Fibroblast of lung (primary cell): Measurements from ENCODE around the gene PITX3. TPM values are rescaled to one million over a fixed set of nuclear protein-coding genes. Genes with fewer than 3 reads are reported as not detected.

Experiments
- DNase-seq, 2 donors: peaks; one replicate each; pipeline versions ENCODE4 v3.0.0 to v3.0.0-alpha.2; 2010; ENCODE audit warnings: low read depth in 2 of 2
- H2AFZ ChIP-seq: 2 replicates; pipeline ENCODE4 v1.5.1; 2012; ENCODE audit warnings: low read length, control low read depth, inconsistent platforms
- H3K27ac ChIP-seq: 2 replicates; pipeline ENCODE4 v1.5.1; 2011; ENCODE audit warnings: low read length, control low read depth; ENCODE audit not compliant: insufficient read depth
- H3K27me3 ChIP-seq: 2 replicates; pipeline ENCODE4 v1.5.1; 2011; ENCODE audit warnings: mild to moderate bottlenecking, low read length; ENCODE audit not compliant: control insufficient read depth, insufficient read depth
- H3K36me3 ChIP-seq: 2 replicates; pipeline ENCODE4 v1.5.1; 2011; ENCODE audit warnings: low read length; ENCODE audit not compliant: control insufficient read depth, insufficient read depth
- H3K4me1 ChIP-seq: 2 replicates; pipeline ENCODE4 v1.5.1; 2011; ENCODE audit warnings: low read length; ENCODE audit not compliant: control insufficient read depth, insufficient read depth; ENCODE audit errors: extremely low read depth
- H3K4me2 ChIP-seq: 2 replicates; pipeline ENCODE4 v1.5.1; 2011; ENCODE audit warnings: low read length, control low read depth; ENCODE audit not compliant: insufficient read depth; ENCODE audit errors: extremely low read depth
- H3K4me3 ChIP-seq, 4 experiments: fragments of 200-600 bp in 1 of 4; sonication (generic) in 1 of 4; replicated peaks in 1 of 4; 2 replicates each; pipeline ENCODE4 v1.5.1; 2011 to 2016; ENCODE audit warnings: low read length in 4 of 4, low read depth in 3 of 4, mild to moderate bottlenecking in 3 of 4, control low read depth in 2 of 4, inconsistent platforms in 1 of 4, mixed read lengths in 1 of 4; ENCODE audit not compliant: insufficient read depth in 1 of 4; ENCODE audit errors: control extremely low read depth in 1 of 4
- H3K79me2 ChIP-seq: 2 replicates; pipeline ENCODE4 v1.5.1; 2012; ENCODE audit warnings: mild to moderate bottlenecking, low read length, inconsistent platforms; ENCODE audit not compliant: control insufficient read depth, insufficient read depth
- H3K9ac ChIP-seq: 2 replicates; pipeline ENCODE4 v1.5.1; 2011; ENCODE audit warnings: mild to moderate bottlenecking, low read length, control low read depth; ENCODE audit not compliant: insufficient read depth
- H3K9me3 ChIP-seq: 2 replicates; pipeline ENCODE4 v1.5.1; 2012; ENCODE audit warnings: low read depth, low read length; ENCODE audit not compliant: control insufficient read depth, insufficient read depth
- H4K20me1 ChIP-seq: 2 replicates; pipeline ENCODE4 v1.5.1; 2011; ENCODE audit warnings: low read length; ENCODE audit not compliant: control insufficient read depth, insufficient read depth; ENCODE audit errors: extremely low read depth
- EZH2 ChIP-seq: IDR thresholded peaks from 2 replicates; pipeline ENCODE4 v1.5.1; 2012; ENCODE audit warnings: low read length, control low read depth, mild to moderate bottlenecking; ENCODE audit errors: missing control alignments
- polyA plus RNA-seq, 2 donors: library from polyadenylated mRNA; depleted of rRNA in 1 of 2; stranded (reverse) in 1 of 2; unstranded in 1 of 2; fragments of >200 nt; gene quantifications; 2 replicates each; pipeline ENCODE4 v1.2.1, GENCODE V29; 2011 to 2012; ENCODE audit warnings: missing spikeins in 1 of 2
- total RNA-seq: library from RNA; depleted of rRNA; stranded (reverse); fragments of >200 nt; gene quantifications from 2 replicates; pipeline ENCODE4 v1.2.1, GENCODE V29; 2014
- TF ChIP-seq, protein P1 (sequence below), 2 donors: IDR thresholded peaks in 1 of 2; conservative IDR thresholded peaks in 1 of 2; 1 replicate in 1 of 2; 2 replicates in 1 of 2; pipeline ENCODE4 v1.5.1; 2011 to 2012; ENCODE audit warnings: low read length in 2 of 2, control low read depth in 1 of 2, inconsistent platforms in 1 of 2, low read depth in 1 of 2, mild to moderate bottlenecking in 1 of 2

The PITX3 gene
- total and polyA plus RNA-seq, 2 donors (not counting 1 experiment from before 2014, with no cell fraction given): not detected

DNA sequence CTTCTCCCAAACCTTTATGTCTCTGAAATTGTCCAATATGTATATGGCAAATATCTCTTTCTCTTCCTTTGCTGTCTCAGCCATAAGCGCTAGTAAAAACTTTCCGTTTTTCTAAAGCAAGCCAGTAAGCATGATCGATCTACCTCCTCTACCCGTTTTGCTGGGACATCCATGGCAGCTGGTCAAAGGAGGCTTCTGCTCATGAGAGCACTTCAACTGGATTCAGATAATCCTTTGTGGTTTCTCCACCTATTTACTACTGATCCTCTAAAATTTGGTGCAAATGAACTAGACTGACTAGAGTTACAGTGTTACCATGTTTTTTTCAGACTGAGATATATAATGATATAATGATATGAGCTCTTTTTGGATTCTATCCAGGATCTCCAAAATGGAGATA is 46.7 kb upstream of the PITX3 start:
- H3K4me2 ChIP-seq: no peak overlapping the region
- H3K4me3 ChIP-seq: no peak overlapping the region
- H3K79me2 ChIP-seq: peaks cover 44% of the 10 kb centered on the region
- H3K9me3 ChIP-seq: no peaks in the 10 kb centered on the region
- H3K9ac ChIP-seq: no peak overlapping the region
- H4K20me1 ChIP-seq: peaks cover 5% of the 10 kb centered on the region
- H2AFZ ChIP-seq: no peak overlapping the region
- TF ChIP-seq, protein P1, sequence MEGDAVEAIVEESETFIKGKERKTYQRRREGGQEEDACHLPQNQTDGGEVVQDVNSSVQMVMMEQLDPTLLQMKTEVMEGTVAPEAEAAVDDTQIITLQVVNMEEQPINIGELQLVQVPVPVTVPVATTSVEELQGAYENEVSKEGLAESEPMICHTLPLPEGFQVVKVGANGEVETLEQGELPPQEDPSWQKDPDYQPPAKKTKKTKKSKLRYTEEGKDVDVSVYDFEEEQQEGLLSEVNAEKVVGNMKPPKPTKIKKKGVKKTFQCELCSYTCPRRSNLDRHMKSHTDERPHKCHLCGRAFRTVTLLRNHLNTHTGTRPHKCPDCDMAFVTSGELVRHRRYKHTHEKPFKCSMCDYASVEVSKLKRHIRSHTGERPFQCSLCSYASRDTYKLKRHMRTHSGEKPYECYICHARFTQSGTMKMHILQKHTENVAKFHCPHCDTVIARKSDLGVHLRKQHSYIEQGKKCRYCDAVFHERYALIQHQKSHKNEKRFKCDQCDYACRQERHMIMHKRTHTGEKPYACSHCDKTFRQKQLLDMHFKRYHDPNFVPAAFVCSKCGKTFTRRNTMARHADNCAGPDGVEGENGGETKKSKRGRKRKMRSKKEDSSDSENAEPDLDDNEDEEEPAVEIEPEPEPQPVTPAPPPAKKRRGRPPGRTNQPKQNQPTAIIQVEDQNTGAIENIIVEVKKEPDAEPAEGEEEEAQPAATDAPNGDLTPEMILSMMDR (conservative IDR thresholded peaks at IDR 0.05 in 1 of 2, IDR thresholded peaks at IDR 0.05 in 1 of 2; ENCODE audit: low read depth in 1 of 2, low read length in 2 of 2): no peak
- no peak for TF ChIP-seq EZH2
- H3K27me3 ChIP-seq: no peaks in the 10 kb centered on the region
- no peaks in the 10 kb centered on the region for H3K4me1 ChIP-seq
- no peak for DNase-seq
- no peak overlapping the region for H3K27ac ChIP-seq
- no peaks in the 10 kb centered on the region for H3K36me3 ChIP-seq

DNA sequence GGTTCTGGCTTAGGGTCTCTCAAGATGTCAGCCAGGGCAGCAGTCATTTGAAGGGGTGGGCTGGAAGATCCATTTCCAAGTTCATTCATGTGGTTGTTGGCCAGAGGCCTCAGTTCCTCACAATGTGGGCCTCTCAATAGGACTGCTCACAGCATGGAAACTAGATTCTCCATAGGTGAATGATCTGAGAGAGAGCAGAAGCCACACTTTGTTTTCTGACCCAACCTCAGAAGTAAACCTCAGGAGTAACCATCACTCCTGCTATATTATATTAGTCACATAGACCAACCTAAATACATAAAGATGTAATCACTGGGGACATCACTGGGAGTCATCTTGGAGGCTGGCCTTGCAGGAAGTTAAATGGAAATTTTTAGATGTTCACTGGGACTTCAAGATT is 46.2 kb upstream of the PITX3 start:
- peaks cover 5% of the 10 kb centered on the region for H4K20me1 ChIP-seq
- no peak for TF ChIP-seq EZH2
- TF ChIP-seq, protein P1 (conservative IDR thresholded peaks at IDR 0.05 in 1 of 2, IDR thresholded peaks at IDR 0.05 in 1 of 2; ENCODE audit: low read depth in 1 of 2, low read length in 2 of 2): no peak
- no peak overlapping the region for H2AFZ ChIP-seq
- no peak overlapping the region for H3K27ac ChIP-seq
- H3K4me2 ChIP-seq: no peak overlapping the region
- no peak for DNase-seq
- no peaks in the 10 kb centered on the region for H3K36me3 ChIP-seq
- no peaks in the 10 kb centered on the region for H3K9me3 ChIP-seq
- H3K4me3 ChIP-seq: no peak overlapping the region
- no peaks in the 10 kb centered on the region for H3K4me1 ChIP-seq
- no peak overlapping the region for H3K9ac ChIP-seq
- H3K27me3 ChIP-seq: no peaks in the 10 kb centered on the region
- peaks cover 45% of the 10 kb centered on the region for H3K79me2 ChIP-seq

DNA sequence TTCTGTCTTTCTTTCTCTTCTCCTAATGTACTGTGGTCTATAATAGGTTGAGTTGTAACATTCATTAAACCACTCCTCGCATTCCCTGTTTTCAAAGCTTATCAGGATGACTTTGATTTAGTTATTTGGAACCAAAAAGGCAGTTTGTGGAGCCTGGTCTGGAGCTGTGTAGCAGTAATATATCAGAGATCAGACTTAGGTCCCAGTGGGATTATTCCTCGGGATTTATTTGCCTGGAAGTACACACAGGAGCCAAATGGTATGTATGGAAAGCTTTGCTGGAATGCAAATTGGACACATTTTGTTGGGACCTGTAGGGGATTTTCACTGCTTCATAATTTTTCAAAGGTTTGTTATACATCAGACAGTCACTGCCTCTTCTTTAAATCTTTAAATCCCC is 44.9 kb upstream of the PITX3 start:
- no peak overlapping the region for H3K4me3 ChIP-seq
- TF ChIP-seq, protein P1 (conservative IDR thresholded peaks at IDR 0.05 in 1 of 2, IDR thresholded peaks at IDR 0.05 in 1 of 2; ENCODE audit: low read depth in 1 of 2, low read length in 2 of 2): no peak
- TF ChIP-seq EZH2: no peak
- DNase-seq: no peak
- H3K4me2 ChIP-seq: no peak overlapping the region
- H3K27ac ChIP-seq: no peak overlapping the region
- peaks cover 39% of the 10 kb centered on the region for H3K79me2 ChIP-seq
- no peak overlapping the region for H3K9ac ChIP-seq
- H3K27me3 ChIP-seq: no peaks in the 10 kb centered on the region
- no peaks in the 10 kb centered on the region for H3K9me3 ChIP-seq
- no peaks in the 10 kb centered on the region for H3K36me3 ChIP-seq
- no peak overlapping the region for H2AFZ ChIP-seq
- no peaks in the 10 kb centered on the region for H3K4me1 ChIP-seq
- H4K20me1 ChIP-seq: peaks cover 5% of the 10 kb centered on the region
